K562 (cell line): ENCODE data around the gene TENM4.

Experiments used
- BACH1 ChIP-seq: fragments of 200-800 bp; sonication (Bioruptor generic); IDR thresholded peaks from 2 replicates; pipeline ENCODE4 v1.6.1; 2016; ENCODE audit warnings: missing genetic modification characterization, missing compliant biosample characterization
- CTCF ChIP-seq, 3 experiments: IDR thresholded peaks in 2 of 3; conservative IDR thresholded peaks in 1 of 3; 2 replicates each; pipeline ENCODE4 v1.5.1; 2011 to 2012; ENCODE audit warnings: low read length in 3 of 3, mild to moderate bottlenecking in 3 of 3, control low read depth in 2 of 3, improper control_type of control experiment in 1 of 3, inconsistent platforms in 1 of 3, low read depth in 1 of 3, mixed read lengths in 1 of 3, moderate library complexity in 1 of 3; ENCODE audit not compliant: insufficient read depth in 2 of 3
- FOXA3 ChIP-seq, 2 experiments: fragments of 450-650 bp in 1 of 2; sonication (generic) in 1 of 2; formaldehyde crosslinking; IDR thresholded peaks in 1 of 2; conservative IDR thresholded peaks in 1 of 2; 2 replicates each; pipeline versions ENCODE4 v1.4.0 to v1.8.0; 2020 to 2022; ENCODE audit warnings: mild to moderate bottlenecking in 2 of 2, missing genetic modification reagents in 1 of 2
- ZBTB26 ChIP-seq: fragments of 450-650 bp; formaldehyde crosslinking; IDR thresholded peaks from 2 replicates; pipeline ENCODE4 v1.4.0; 2022; ENCODE audit warnings: missing genetic modification characterization
- ZNF707 ChIP-seq: fragments of 250-450 bp; sonication (Bioruptor Pico); conservative IDR thresholded peaks from 2 replicates; pipeline ENCODE4 v1.8.0; 2022; ENCODE audit warnings: inconsistent platforms, mild to moderate bottlenecking, moderate library complexity

GRCh38 chr11:78838417-78838816, 602.4 kb downstream of the TENM4 start:
- no peak for TF ChIP-seq ZBTB26 (CRISPR knock-in tag)
- TF ChIP-seq BACH1, result no peak
- TF ChIP-seq FOXA3 (CRISPR knock-in tag; conservative IDR thresholded peaks at IDR 0.05 in 1 of 2, IDR thresholded peaks at IDR 0.05 in 1 of 2), result no peak
- no peak for TF ChIP-seq ZNF707 (CRISPR knock-in tag)
- no peak for TF ChIP-seq CTCF (IDR thresholded peaks at IDR 0.05 in 2 of 3, conservative IDR thresholded peaks at IDR 0.05 in 1 of 3; ENCODE audit: insufficient read depth in 2 of 3, low read depth in 1 of 3, low read length in 3 of 3)
